NCI-H187 (cell line): Measurements from ENCODE around the gene SP9.
"Not testable (repeated sequence)": the region's sequence is repeated elsewhere in the genome, so short reads cannot be mapped to it uniquely, and the experiment has no call there.

Source experiments
- DNase-seq, 2 experiments: peaks; one replicate each; lab custom pipeline; 2025; lab: John Stamatoyannopoulos, UW

Gene SP9

GRCh38 chr2:174344716-174345461 is 10.1 kb downstream of the SP9 start:
- no peak for DNase-seq

DNA sequence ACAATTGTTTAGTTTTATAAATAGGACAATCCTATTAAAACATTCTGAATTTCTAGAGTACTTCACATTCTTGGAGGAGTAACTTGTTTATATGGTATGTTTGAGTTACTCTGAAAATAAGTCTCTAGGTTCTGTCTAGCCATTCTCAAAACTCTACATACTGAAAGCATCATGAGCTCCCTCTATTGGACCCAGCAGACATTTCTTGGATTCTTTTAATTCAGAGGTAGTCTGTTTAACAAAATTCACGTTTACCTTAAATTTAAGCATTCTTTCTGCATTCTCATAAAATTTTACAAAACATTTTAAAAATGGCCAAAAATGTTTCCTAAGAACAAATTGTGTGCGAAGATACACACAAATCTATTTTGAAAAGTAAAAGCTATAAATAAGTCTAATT is 15.3 kb downstream of the SP9 start:
- DNase-seq, result no peak

DNA sequence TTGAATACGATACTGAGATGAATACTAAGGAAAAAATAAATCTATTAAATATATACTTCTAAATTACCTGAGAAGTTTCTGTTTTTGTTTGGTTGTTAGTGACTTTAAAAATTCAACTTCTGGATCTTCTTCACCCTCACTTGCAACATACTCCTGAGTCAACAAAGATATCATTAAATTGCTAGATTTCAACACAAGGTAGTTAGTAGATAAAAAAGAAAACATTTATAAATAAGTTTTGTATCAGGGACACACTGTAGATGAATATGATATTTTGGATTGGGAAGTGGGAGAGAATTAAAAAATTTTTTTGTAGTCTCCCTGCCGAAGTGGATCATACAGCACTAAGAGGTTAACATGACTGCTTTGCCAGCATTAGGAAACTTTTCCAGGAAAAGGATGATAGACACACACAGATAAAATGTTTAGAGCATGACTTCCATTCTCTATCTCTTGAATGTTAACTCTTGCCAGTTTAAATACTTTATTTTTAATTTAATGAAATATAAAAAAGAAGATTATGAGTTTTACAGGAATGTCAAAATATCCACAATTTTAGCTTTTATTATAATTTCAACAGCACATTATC is 15.9 kb downstream of the SP9 start:
- DNase-seq, result no peak

DNA sequence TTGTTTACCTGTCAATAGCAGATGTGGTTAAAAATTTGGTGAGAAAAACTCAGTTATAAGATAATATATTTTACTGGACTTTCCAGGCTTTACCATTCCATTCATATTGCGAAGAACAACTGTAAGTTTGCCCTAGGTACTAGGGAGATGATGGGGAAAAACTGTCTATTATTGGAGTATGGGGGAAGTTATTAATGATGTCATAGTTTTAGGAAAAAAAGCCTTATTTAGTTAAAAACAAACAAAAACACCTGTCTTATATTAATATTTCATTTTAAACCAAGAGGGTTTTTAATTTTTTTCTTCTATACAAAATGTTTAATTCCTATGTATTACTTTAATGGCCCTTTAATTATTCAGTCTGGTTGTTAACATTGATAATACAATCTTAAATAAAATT is 18.2 kb downstream of the SP9 start:
- no peak for DNase-seq

- DNase-seq, result no peak
These were observed 21.6 kb downstream of the SP9 start for GRCh38 chr2:174356347-174356746.

DNA sequence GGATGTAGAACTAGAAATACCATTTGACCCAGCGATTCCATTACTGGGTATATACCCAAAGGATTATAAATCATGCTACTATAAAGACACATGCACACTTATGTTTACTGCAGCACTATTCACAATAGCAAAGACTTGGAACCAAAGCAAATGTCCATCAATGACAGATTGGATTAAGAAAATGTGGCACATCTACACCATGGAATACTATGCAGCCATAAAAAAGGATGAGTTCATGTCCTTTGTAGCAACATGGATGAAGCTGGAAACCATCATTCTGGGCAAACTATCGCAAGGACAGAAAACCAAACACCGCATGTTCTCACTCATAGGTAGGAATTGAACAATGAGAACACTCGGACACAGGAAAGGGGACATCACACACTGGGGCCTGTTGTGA is 24.9 kb downstream of the SP9 start:
- DNase-seq, result not testable (repeated sequence)

DNA sequence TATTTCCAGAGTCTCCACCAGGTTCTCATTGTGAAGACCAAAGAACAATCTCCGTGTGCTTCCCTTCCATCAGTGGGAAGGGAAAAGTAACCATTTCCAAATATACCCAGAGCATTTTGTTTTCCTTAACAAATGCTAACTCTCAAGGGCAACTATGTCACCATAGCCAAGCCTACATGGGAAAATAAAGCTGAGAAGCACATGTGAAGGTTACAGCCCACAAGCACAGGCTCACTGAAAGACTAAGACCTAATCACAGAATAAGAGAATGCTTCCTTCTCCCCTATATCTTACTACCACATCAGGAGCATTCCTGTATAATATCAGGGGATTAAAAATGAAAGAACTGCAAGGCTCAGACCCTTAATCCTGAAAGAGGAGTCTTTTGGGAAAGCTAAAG is 28.2 kb downstream of the SP9 start:
- no peak for DNase-seq

DNA sequence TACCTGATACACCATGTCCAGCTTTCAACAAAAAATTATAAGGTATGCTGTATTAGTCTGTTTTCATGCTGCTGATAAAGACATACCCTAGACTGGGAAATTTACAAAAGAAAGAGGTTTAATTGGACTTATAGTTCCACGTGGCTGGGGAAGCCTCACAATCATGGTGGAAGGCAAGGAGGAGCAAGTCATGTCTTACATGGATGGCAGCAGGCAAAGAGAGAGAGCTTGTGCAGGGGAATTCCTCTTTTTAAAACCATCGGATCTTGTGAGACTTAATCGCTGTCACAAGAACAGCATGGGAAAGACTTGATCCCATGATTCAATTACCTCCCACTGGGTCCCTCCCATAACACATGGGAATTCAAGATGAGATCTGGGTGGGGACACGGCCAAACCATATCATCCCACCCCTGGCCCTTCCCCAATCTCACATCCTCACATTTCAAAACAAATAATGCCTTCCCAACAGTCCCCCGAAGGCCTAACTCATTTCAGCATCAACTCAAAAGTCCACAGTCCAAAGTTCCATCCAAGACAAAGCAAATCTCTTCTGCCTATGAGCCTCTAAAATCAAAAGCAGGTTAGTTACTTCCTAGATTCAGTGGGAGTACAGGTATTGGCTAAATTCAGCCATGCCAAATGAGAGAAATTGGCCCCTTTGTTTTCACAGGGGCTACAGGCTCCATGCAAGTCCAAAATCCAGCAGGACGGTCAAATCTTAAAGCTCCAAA is 28.9 kb downstream of the SP9 start:
- DNase-seq, result not testable (repeated sequence)

- DNase-seq, result no peak
These were observed 29.9 kb downstream of the SP9 start for GRCh38 chr2:174364628-174365027.

- no peak for DNase-seq
These were observed 30.8 kb downstream of the SP9 start for GRCh38 chr2:174365571-174365970.

DNA sequence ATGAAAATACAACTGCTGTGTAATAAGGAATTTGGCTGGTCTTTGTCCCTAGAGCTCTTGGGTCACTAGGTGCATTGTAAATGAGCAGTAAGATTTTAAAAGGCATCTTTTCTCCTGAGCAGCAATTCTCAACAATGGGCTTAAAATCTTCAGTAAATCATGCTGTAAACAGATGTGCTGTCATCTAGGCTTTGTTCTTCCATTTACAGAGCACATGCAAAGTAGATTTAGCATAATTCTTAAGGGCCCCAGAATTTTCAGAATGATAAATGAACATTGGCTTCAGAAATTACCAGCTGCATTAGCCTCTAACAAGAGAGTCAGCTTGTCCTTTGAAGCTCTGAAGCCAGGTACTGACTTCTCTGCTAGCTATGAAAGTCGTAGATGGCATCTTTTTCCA is 33.9 kb downstream of the SP9 start:
- no peak for DNase-seq

DNA sequence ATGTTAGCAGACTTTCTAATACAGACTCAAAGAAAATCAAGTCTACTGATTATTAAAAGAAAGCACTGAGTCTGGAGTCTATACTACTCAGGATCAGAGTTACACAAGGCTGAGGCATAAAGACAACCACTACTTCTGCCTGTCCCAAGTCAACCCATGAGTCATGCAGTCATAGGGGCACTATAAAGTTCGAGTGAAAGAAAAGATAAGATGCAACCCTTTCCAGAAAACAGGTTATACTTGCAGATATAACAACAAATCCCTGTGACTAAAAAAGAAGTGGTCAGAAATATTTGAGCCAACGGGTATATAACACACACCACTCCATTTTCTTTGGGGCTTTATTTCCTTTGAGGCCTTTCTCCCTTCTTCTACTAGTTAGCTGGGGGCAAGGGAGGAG is 42.2 kb downstream of the SP9 start:
- DNase-seq, result no peak

- no peak for DNase-seq
These were observed 49.0 kb downstream of the SP9 start for GRCh38 chr2:174383796-174384195.

- no peak for DNase-seq
These were observed 50.4 kb downstream of the SP9 start for GRCh38 chr2:174385201-174385600.
